ENCODE measurements around the gene RFX7. TPM values are rescaled to one million over a fixed set of nuclear protein-coding genes. Genes with fewer than 3 reads are reported as not detected.

RFX7 gene
- total and polyA plus RNA-seq, 2 of the 8 experiments (the other 6 are each of a cell fraction or from before 2014, with no cell fraction given) = 10.4 to 40.9 TPM

DNA sequence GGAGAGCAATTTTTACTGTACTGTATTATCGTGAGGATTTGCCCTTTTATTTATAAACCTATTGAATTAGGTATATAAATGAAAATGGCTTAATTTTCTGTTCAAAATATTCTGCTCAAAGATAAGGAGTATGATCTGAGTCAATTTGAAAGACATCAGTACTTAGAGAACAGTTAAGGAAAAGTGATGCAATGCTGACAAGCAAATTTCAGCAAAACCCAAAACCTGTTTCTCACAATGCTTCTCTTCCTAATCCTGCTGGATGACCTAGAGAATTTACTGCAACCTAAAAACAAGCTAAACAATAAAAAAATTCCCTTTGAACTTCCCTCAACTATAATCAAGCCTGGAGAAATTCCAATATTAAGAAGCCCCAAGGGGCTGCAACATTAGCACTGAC lies 82.7 kb downstream of the RFX7 start (continued):
- TF ChIP-seq, protein P1, sequence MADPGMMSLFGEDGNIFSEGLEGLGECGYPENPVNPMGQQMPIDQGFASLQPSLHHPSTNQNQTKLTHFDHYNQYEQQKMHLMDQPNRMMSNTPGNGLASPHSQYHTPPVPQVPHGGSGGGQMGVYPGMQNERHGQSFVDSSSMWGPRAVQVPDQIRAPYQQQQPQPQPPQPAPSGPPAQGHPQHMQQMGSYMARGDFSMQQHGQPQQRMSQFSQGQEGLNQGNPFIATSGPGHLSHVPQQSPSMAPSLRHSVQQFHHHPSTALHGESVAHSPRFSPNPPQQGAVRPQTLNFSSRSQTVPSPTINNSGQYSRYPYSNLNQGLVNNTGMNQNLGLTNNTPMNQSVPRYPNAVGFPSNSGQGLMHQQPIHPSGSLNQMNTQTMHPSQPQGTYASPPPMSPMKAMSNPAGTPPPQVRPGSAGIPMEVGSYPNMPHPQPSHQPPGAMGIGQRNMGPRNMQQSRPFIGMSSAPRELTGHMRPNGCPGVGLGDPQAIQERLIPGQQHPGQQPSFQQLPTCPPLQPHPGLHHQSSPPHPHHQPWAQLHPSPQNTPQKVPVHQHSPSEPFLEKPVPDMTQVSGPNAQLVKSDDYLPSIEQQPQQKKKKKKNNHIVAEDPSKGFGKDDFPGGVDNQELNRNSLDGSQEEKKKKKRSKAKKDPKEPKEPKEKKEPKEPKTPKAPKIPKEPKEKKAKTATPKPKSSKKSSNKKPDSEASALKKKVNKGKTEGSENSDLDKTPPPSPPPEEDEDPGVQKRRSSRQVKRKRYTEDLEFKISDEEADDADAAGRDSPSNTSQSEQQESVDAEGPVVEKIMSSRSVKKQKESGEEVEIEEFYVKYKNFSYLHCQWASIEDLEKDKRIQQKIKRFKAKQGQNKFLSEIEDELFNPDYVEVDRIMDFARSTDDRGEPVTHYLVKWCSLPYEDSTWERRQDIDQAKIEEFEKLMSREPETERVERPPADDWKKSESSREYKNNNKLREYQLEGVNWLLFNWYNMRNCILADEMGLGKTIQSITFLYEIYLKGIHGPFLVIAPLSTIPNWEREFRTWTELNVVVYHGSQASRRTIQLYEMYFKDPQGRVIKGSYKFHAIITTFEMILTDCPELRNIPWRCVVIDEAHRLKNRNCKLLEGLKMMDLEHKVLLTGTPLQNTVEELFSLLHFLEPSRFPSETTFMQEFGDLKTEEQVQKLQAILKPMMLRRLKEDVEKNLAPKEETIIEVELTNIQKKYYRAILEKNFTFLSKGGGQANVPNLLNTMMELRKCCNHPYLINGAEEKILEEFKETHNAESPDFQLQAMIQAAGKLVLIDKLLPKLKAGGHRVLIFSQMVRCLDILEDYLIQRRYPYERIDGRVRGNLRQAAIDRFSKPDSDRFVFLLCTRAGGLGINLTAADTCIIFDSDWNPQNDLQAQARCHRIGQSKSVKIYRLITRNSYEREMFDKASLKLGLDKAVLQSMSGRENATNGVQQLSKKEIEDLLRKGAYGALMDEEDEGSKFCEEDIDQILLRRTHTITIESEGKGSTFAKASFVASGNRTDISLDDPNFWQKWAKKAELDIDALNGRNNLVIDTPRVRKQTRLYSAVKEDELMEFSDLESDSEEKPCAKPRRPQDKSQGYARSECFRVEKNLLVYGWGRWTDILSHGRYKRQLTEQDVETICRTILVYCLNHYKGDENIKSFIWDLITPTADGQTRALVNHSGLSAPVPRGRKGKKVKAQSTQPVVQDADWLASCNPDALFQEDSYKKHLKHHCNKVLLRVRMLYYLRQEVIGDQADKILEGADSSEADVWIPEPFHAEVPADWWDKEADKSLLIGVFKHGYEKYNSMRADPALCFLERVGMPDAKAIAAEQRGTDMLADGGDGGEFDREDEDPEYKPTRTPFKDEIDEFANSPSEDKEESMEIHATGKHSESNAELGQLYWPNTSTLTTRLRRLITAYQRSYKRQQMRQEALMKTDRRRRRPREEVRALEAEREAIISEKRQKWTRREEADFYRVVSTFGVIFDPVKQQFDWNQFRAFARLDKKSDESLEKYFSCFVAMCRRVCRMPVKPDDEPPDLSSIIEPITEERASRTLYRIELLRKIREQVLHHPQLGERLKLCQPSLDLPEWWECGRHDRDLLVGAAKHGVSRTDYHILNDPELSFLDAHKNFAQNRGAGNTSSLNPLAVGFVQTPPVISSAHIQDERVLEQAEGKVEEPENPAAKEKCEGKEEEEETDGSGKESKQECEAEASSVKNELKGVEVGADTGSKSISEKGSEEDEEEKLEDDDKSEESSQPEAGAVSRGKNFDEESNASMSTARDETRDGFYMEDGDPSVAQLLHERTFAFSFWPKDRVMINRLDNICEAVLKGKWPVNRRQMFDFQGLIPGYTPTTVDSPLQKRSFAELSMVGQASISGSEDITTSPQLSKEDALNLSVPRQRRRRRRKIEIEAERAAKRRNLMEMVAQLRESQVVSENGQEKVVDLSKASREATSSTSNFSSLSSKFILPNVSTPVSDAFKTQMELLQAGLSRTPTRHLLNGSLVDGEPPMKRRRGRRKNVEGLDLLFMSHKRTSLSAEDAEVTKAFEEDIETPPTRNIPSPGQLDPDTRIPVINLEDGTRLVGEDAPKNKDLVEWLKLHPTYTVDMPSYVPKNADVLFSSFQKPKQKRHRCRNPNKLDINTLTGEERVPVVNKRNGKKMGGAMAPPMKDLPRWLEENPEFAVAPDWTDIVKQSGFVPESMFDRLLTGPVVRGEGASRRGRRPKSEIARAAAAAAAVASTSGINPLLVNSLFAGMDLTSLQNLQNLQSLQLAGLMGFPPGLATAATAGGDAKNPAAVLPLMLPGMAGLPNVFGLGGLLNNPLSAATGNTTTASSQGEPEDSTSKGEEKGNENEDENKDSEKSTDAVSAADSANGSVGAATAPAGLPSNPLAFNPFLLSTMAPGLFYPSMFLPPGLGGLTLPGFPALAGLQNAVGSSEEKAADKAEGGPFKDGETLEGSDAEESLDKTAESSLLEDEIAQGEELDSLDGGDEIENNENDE (IDR thresholded peaks at IDR 0.05; ENCODE audit: insufficient replicate concordance, low read length) = no peak

All from H1 (cell line).